Jurkat, Clone E6-1 (cell line): Measurements from ENCODE around the gene ARHGDIA.
A peak's percentile ranks its signal among the peaks of the same experiment; 100 is the strongest.

Experiments used
- DNase-seq: peaks from one replicate; pipeline ENCODE4 v3.0.0-alpha.2; 2011; ENCODE audit warnings: low read depth, low spot score
- H3K4me3 ChIP-seq: 2 replicates; pipeline ENCODE4 v1.5.1; 2011; ENCODE audit warnings: mild to moderate bottlenecking, low read length, control low read depth, moderate library complexity

Gene ARHGDIA

DNA sequence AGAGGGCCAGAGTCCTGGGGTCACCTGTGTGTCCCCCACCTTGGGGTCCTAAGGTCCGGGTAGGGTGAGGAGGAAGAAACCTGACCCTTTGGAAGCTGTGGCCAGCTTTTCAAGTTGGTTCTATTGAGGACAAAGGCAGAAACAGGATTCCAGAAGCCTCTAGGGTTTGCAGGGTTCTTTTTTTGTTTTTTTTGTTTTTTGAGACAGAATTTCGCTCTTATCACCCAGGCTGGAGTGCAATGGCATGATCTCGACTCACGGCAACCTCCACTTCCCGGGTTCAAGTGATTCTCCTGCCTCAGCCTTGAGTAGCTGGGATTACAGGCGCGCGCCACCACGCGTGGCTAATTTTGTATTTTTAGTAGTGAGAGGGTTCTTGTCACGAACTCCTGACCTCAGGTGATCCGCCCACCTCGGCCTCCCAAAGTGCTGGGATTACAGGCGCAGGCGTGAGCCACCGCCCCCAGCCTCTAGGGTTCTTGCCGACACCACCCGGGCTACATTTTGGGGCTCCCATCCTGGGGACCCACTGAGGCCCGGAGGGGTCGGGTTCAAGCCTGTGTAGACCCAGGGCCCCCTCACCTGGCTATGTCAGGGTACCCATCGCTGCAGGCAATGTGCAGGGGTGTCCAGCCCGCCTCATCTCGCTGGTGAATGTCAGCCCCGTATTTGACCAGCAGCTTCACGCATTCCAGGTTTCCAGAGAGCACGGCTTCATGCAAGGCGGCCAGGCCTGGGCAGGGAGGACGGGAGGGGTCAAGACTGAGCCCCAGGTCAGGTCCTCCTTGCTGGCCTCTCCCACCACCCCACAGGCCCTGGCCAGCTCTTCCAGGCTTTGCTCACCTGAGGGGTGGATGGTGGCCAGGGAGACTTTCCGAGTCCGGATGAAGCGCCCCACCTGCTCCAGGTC lies 37.0 kb downstream of the ARHGDIA start:
- no peak for DNase-seq
- peak overlapping the region; percentile 80 for H3K4me3 ChIP-seq

DNA sequence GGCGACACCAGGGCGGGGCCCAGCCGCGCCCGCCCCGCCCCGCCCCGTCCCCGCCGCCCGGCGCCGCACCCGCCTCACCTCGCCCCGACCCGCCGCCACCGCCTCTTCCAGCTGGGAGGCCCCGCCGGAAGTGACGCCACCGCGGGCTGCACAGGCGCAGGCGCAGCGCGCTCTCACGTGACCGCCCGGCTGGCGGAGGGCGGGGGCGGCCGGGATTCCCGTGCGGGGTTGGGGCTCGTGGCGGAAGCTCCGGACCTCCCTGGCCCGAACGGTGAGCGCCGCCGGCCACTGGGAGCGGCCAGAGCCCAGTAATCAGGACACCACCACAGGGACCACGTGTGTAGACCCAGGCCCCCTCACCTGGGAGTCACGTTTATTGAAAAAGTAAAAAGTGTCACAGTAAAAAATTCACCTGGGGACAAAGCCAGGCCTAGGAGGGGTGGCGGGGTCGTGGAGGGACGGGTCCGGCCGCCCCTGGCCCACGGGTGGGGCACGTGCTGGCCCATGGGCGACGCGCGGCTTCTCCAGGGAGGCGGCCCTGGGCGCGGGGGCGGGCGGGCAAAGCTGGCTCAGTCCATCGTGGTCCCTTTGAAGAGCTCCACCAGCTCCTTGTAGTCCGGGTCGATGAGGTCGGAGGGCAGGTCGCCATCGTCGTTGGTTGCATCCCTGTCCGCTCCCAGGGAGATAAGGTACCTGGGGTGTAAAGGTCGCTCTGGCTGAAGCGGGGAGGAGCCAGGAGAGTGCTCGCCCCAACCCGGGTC lies 37.8 kb downstream of the ARHGDIA start, which contains the start of gene MCRIP1:
TSS of gene MCRIP1 (minus strand) at position 132 of the 761 bp plus-strand sequence. CDS start 8,785 bp downstream, outside the sequence.
- peak within 1 kb of the TSS; percentile 84 for H3K4me3 ChIP-seq
- peak; percentile 79 for DNase-seq

DNA sequence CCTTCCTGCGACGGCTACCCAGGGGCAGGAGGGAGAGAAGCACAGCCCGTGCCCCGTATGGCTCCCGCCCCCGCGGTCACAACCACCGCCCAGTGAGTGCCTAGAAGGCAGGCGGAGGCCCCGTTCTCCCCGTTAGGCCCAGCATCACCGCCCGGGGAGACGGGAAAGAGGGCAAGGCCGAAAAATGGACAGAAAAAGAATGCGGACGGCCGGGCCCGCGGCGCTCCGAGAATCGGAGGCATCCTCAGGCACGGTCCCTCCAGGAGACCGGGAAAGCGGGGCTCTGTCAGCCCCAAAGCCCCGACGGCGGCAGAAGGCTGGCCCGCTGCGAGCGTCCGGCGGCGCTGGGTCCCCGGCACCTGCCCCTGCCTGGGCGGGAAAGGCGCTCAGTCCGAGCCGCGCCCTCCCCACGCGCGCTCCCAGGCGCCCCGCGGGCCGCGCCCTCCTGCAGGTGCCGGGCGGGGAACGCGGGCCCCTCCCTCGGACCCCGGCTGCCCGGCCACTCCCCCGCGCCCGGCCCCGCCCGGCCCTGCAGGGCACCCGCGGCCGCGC lies 38.5 kb downstream of the ARHGDIA start:
- H3K4me3 ChIP-seq, result peak overlapping the region; percentile 84
- DNase-seq, result no peak

- DNase-seq, result peak; percentile 61
- peak overlapping the region; percentile 84 for H3K4me3 ChIP-seq
These were observed 39.1 kb downstream of the ARHGDIA start for GRCh38 chr17:81831957-81832607.

DNA sequence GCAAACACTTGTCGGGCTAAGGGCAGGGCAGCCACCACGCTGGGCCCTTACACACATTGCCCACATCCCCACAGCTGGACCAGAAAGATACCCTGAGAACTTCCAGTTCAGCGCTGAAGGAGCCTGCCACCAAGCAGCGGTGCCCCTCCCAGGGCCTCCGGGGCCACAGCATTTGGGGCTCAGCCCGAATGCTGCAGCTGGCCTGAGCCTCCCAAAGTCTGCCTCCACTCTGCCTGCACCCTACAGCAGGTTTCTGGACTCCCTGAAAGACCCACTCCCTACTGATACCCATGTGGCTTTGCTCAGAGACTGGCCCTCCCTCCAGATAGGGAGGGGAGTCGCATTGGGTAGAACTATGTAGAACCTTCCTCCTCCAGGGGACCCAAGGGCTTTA lies 39.6 kb downstream of the ARHGDIA start:
- no peak for DNase-seq
- H3K4me3 ChIP-seq, result peak overlapping the region; percentile 84

DNA sequence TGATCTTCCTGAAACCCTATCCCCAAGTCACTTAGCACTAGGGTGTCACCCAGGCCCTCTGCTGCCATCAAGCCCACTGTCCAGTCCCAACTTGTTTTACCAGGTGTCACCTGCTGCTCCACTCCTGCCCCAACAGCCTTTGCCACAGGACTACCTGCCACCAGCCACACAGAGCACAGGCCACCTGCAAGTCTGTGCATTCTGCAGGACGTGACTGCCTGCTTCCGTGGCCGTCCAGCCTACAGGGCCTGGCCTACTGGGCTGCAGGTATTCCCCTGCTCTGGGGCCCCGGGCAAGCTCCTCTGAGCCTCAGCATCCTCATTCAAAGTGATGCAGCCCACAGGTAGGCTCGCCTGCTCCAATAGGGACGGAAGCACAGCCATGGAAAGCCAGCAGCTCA lies 41.3 kb downstream of the ARHGDIA start:
- DNase-seq, result no peak
- no peak overlapping the region for H3K4me3 ChIP-seq

DNA sequence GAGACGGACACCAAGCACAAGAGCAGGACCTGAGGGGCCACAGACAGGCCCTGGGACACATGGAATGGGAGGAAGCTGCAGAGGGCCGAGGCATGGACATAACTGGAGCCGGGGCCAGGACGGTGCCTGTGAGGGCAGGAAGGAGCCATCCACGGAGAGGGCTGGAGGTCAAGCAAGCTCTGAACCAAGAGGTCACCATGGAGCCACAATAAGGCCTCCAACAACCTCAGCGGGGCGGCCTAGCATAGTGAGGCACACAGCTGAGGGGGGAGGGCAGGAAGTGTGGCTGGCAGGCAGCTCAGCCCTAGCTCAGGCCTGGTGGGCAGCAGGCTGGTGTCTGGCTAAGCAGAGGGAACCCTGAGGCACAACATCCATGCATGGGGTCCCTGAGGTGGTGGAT lies 42.5 kb downstream of the ARHGDIA start:
- no peak overlapping the region for H3K4me3 ChIP-seq
- DNase-seq, result no peak

DNA sequence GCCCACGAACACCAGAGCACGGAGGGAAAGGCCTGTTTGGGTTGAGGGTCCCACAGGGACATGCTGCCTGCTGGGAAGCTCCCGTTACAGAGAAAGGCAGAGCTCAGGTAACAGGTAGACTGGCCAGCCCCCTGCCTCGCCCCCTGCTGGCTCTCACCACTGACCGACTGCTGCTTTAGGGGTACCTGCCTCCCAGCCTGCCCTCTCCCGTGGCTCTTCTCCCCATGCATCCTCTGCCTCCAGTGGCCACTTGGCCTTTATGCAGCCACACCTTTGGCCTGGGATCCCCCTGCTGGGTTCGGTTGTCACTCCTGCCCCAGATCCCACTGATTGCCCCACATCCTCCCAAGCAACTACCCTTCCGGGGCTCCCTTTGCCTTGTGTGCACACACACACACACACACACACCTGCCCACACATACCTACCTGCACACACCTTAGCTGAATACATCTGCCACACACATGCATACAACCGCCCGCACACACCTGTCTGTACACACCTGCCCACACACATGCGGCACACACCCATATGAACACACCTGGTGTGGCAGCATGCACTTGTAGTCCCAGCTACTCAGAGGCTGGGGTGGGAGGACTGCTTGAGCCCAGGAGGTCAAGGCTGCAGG lies 45.2 kb downstream of the ARHGDIA start:
- no peak overlapping the region for H3K4me3 ChIP-seq
- no peak for DNase-seq

GRCh38 chr17:81824595-81824994 lies 46.5 kb downstream of the ARHGDIA start:
- no peak overlapping the region for H3K4me3 ChIP-seq
- no peak for DNase-seq

DNA sequence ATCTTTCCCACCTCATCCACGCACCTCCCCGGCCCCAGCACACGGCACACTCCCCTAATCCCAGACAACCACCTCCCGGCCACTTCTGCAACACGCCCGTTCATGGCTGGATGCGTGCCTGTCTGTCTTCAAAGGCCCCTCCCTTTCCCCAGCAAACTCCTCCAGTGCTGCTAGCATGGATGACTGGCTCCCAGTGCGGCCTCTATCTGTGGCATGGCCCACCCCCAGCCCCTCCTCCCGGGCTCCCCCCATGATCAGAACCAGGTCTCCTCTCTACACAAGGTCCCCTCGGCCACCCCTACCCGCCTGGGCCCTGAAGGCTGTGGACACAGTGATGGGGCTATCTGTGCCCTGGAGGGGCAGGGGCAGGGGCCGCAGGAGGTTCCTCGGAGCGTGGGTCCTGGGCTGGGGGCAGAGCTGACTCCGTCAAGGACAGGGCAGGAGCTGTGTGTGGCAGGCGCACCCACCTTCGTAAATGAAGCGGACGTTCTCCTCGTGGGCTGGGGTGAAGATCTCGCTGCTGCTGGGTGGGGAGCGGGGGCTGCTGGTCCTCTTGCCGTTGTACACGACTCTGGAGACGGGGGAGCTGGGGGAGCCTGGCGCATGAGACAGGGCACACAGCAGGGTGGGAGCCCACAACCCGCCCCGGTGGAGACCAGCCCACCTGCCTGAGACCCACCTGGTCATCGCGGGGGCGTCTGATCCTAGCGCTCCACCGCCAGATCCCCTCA lies 47.2 kb downstream of the ARHGDIA start:
- no peak overlapping the region for H3K4me3 ChIP-seq
- DNase-seq, result no peak

DNA sequence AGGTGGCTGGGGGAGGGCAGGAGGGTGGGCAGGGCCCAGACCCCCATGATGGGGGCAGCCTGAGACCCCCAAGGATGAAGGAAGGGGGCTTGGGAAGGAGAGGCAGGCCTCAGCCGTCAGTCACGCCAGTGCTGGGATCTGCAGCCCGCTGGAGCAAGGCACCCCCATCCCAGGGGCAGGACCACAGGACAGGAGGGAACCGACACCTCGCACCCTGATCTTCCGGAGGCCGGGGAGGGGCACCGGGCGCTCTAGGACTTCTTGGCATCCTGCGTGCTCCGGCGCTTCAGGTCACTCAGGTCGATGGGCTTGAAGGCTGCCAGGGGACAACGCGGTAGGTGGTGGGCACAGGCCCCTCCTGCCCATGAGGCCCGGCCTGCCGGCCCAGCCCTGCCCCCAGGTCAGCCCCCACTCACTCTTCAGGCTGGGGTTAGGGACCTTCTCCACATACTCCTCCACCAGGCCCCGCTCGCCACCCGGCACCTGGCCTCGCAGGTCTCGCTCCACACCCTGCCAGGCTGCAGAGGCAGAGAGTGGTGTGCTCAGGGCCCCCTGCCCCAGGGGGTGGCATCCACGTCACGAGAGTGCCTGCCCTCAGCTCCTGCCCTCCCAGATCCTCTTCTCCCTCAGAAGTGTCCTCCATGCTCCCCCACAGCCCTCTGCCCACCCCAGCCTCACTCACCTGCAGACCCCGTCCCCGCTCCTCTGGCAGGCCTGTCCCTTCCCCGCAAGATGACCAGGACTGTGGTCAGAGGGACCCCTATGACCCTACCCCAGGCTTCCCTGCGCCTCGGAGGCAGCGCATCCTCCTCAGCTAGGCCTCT lies 47.9 kb downstream of the ARHGDIA start:
- DNase-seq, result no peak

GRCh38 chr17:81822312-81822637 lies 48.9 kb downstream of the ARHGDIA start:
- no peak overlapping the region for H3K4me3 ChIP-seq
- DNase-seq, result no peak

More for the DNA sequence above, 47.9 kb downstream of the ARHGDIA start:
- H3K4me3 ChIP-seq, result no peak overlapping the region

DNA sequence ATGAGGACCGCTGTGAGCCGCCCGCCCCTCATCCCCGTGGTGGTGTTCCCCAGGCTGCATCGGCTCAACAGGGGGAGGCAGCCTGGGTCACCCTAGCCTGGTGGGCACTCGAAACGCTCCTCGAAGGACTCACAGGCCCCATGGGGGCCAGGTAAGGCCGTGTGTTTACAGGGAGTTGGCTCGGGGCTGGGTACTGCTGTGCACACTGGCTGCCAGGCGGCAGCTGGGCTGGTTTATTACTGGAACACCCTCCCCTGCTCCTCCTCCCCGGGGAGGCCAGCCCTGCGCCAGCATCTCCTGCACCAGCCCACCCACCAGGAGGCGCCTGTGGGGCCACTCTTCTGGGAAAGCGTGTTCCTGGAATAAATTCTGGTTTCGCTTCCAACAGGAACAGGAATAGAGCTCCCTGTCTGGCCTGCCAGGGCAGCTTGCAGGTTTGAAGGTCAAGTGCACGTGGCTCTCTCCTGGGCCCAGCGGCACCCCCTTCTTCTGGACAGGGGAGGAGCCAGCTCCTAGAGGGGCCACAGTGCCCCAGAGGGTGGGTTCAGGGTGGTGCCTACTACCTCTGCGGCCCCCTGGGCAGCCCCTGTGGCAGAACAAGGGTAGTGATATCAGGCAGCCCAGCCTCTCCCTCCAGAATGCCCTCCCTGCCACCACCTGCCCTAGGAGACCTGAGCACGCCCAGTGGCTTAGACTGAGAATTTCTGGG lies 49.4 kb downstream of the ARHGDIA start:
- no peak for DNase-seq
- H3K4me3 ChIP-seq, result no peak overlapping the region

- DNase-seq, result no peak
- H3K4me3 ChIP-seq, result no peak overlapping the region
These were observed 50.0 kb downstream of the ARHGDIA start for GRCh38 chr17:81821147-81821546.

DNA sequence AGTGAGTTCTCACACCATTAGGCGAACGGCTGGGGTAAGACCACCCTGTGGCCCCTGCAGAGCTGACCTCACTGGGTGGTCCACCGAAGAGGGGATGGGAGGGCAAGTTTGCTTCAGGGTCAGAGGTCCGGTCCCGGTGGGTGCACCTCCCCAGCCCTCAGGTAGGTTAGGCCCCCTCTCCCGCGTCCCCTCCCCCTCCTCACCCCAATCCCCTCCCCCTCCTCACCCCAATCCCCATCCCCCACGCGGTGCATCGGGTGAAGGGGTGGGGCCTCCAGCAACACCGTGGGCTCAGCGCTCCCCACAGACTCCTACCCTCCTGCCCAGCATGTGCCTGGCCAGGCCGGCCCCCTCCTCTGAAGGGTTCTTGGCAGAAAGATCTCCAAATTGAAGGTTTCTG lies 51.4 kb downstream of the ARHGDIA start:
- no peak overlapping the region for H3K4me3 ChIP-seq

DNA sequence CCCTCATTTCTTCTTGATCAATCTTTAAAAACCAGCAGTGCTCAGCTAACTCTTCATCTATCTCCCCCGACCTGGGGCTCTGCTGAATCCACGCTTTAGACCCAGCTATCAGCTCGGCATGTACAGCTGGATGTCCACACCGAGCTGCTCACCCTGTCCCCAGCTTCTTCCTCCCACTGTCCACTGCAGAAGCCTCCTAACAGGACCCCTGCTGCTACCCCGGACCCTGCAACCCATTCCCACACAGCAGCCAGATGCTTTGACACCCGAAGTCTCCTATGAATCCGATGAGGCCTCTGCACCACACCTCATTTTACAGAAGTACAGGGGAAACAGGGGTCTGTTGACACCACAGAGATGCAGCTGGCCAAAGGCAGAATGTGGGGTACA lies 53.4 kb downstream of the ARHGDIA start:
- DNase-seq, result no peak
- H3K4me3 ChIP-seq, result no peak overlapping the region

More for the DNA sequence above, 51.4 kb downstream of the ARHGDIA start:
- no peak for DNase-seq
